Osteoblast (primary cell): Measurements from ENCODE around the gene GYS2. TPM values are rescaled to one million over a fixed set of nuclear protein-coding genes. Genes with fewer than 3 reads are reported as not detected.

ENCODE experiments used
- DNase-seq: peaks from one replicate; pipeline ENCODE4 v3.0.0; 2011; ENCODE audit warnings: low spot score, mixed read lengths; ENCODE audit not compliant: insufficient read length; ENCODE audit errors: missing footprints
- H2AFZ ChIP-seq: 2 replicates; pipeline ENCODE4 v1.6.0; 2011; ENCODE audit warnings: mild to moderate bottlenecking, low read length
- H3K27ac ChIP-seq: 2 replicates; pipeline ENCODE4 v1.5.1; 2011; ENCODE audit warnings: mild to moderate bottlenecking, low read depth, low read length, moderate library complexity
- H3K27me3 ChIP-seq: 2 replicates; pipeline ENCODE4 v1.6.0; 2012; ENCODE audit warnings: mild to moderate bottlenecking, control low read depth, inconsistent platforms, low read length, moderate library complexity; ENCODE audit not compliant: insufficient read depth
- H3K36me3 ChIP-seq: 2 replicates; pipeline ENCODE4 v1.5.1; 2011; ENCODE audit warnings: mild to moderate bottlenecking, low read length, control low read depth, moderate library complexity; ENCODE audit not compliant: insufficient read depth
- H3K4me1 ChIP-seq: 2 replicates; pipeline ENCODE4 v1.5.1; 2011; ENCODE audit warnings: mild to moderate bottlenecking, low read length, control low read depth, moderate library complexity; ENCODE audit not compliant: insufficient read depth
- H3K4me2 ChIP-seq: 2 replicates; pipeline ENCODE4 v1.6.0; 2011; ENCODE audit warnings: mild to moderate bottlenecking, low read length; ENCODE audit not compliant: insufficient read depth
- H3K4me3 ChIP-seq: fragments of 200-600 bp; sonication (generic); 3 replicates; pipeline ENCODE4 v1.5.1; 2012; ENCODE audit warnings: mild to moderate bottlenecking, low read length, inconsistent platforms; ENCODE audit not compliant: insufficient read depth
- H3K79me2 ChIP-seq: 2 replicates; pipeline ENCODE4 v1.6.0; 2012; ENCODE audit warnings: mild to moderate bottlenecking, low read length, control low read depth, inconsistent platforms; ENCODE audit not compliant: insufficient read depth
- H3K9me3 ChIP-seq: 2 replicates; pipeline ENCODE4 v1.5.1; 2011; ENCODE audit warnings: low read depth, low read length, control low read depth
- H4K20me1 ChIP-seq: 2 replicates; pipeline ENCODE4 v1.6.0; 2012; ENCODE audit warnings: mild to moderate bottlenecking, low read length, control low read depth; ENCODE audit not compliant: insufficient read depth
- CTCF ChIP-seq: IDR thresholded peaks from 2 replicates; pipeline ENCODE4 v1.5.1; 2011; ENCODE audit warnings: mild to moderate bottlenecking, low read depth, low read length, moderate library complexity; ENCODE audit errors: extremely low read depth
- total RNA-seq: library from RNA; depleted of rRNA; stranded (reverse); fragments of >200 nt; gene quantifications from 2 replicates; pipeline ENCODE4 v1.2.3, GENCODE V29; 2012

The GYS2 gene
- total RNA-seq, 1 donor, result not detected

DNA sequence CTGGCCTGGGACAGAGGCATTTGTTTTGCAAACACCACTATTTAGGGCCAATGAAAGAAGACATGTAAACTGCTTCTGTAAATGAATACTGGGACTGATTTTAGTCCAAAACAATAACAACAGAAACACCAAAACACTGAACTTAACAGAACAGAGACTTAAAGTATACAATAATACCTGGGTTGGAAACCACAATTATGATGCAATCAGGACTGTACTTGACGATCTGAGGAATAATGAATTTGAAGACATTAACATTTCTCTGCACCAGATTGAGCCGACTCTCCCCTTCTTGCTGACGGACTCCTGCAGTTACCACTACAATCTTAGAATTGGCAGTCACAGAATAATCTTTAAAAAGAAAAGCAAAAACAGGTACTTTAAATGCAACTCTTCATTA lies 39.1 kb upstream of the GYS2 start:
- peaks cover 78% of the 10 kb centered on the region for H3K36me3 ChIP-seq
- H3K27me3 ChIP-seq, result no peaks in the 10 kb centered on the region
- no peak overlapping the region for H2AFZ ChIP-seq
- H3K4me2 ChIP-seq, result no peak overlapping the region
- no peaks in the 10 kb centered on the region for H3K4me1 ChIP-seq
- H3K79me2 ChIP-seq, result peaks cover 14% of the 10 kb centered on the region
- no peak for TF ChIP-seq CTCF
- H3K4me3 ChIP-seq, result no peak overlapping the region
- no peaks in the 10 kb centered on the region for H3K9me3 ChIP-seq
- H4K20me1 ChIP-seq, result peaks cover 3% of the 10 kb centered on the region
- no peak for DNase-seq
- no peak overlapping the region for H3K27ac ChIP-seq

- DNase-seq, result no peak
- Histone ChIP-seq H3K36me3 (peaks cover 81% of the 10 kb centered on the region), H2AFZ (no peak overlapping the region), H3K27me3 (no peaks in the 10 kb centered on the region), H3K4me3 (no peak overlapping the region), H3K4me1 (no peaks in the 10 kb centered on the region), H4K20me1 (no peaks in the 10 kb centered on the region), H3K4me2 (no peak overlapping the region), H3K9me3 (no peaks in the 10 kb centered on the region), H3K79me2 (peaks cover 10% of the 10 kb centered on the region), H3K27ac (no peak overlapping the region)
- TF ChIP-seq CTCF, result no peak
These were observed 38.2 kb upstream of the GYS2 start for GRCh38 chr12:21642707-21643389.

DNA sequence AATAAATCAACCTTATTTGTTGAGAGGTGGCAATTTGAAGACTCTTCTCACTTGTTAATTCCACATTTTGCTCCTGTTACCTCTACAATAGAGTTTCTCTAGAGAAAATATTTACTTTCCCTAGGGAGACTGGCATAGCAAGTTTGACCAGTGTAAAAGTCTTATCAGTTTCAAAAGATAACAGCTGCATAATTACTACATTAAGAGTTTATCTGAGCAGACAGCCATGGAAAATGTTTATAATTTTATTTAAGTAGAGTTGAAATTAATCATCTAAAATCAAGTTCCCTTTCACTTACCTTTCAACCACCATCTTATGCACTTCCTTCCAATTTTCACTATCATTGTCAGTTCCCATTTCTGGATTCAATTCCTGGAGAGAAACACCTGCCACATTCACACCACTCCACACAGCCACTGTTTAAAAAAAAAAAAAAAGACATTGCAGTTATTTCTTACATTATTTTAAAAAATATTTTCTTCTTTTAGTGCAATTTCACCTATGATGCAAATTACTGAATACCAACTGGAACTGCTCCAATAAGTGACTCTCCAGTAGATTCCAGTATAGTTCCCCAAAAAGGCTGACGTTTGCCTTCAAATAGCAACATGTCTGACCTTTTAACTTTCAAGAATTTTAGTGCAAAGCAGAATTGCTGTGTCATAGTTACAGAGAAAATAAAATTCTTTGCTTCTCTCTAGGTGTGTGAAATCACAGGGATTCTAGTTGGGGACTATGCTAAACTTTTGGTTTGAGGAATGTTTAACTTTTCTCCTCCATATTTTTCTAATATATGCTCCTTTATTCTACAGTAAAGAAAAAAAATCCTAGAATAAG lies 33.6 kb upstream of the GYS2 start:
- H3K27ac ChIP-seq, result peak overlapping the region; percentile 46
- TF ChIP-seq CTCF, result no peak
- no peaks in the 10 kb centered on the region for H3K27me3 ChIP-seq
- no peaks in the 10 kb centered on the region for H4K20me1 ChIP-seq
- no peaks in the 10 kb centered on the region for H3K9me3 ChIP-seq
- H3K36me3 ChIP-seq, result peaks cover 83% of the 10 kb centered on the region
- no peak overlapping the region for H3K4me2 ChIP-seq
- H3K4me3 ChIP-seq, result no peak overlapping the region
- H3K4me1 ChIP-seq, result no peaks in the 10 kb centered on the region
- H2AFZ ChIP-seq, result no peak overlapping the region
- peaks cover 4% of the 10 kb centered on the region for H3K79me2 ChIP-seq
- DNase-seq, result no peak

- no peak for DNase-seq
- no peaks in the 10 kb centered on the region for H3K79me2 ChIP-seq
- no peak overlapping the region for H3K4me3 ChIP-seq
- H3K27ac ChIP-seq, result no peak overlapping the region
- H3K27me3 ChIP-seq, result no peaks in the 10 kb centered on the region
- no peak for TF ChIP-seq CTCF
- peaks cover 49% of the 10 kb centered on the region for H3K36me3 ChIP-seq
- H3K9me3 ChIP-seq, result no peaks in the 10 kb centered on the region
- no peaks in the 10 kb centered on the region for H3K4me1 ChIP-seq
- no peak overlapping the region for H2AFZ ChIP-seq
- no peaks in the 10 kb centered on the region for H4K20me1 ChIP-seq
- no peak overlapping the region for H3K4me2 ChIP-seq
These were observed 29.6 kb upstream of the GYS2 start for GRCh38 chr12:21634245-21634644.
